Body of pancreas (tissue), 4 donors: ENCODE measurements around the gene SLC6A2. TPM values are rescaled to one million over a fixed set of nuclear protein-coding genes. Genes with fewer than 3 reads are reported as not detected.

Source experiments
- ATAC-seq: fragments of 150-250 bp; one replicate; pipeline ENCODE4 v1.9.1; 2016
- DNase-seq, 4 donors: peaks; one replicate each; pipeline ENCODE4 v3.0.0-alpha.2; 2019
- H3K27ac ChIP-seq, 4 donors: fragments of 200-600 bp; sonication (generic); 1 replicate in 3 of 4; 2 replicates in 1 of 4; pipeline versions ENCODE4 v1.5.1 to v1.6.1; 2016 to 2019; ENCODE audit warnings: mild to moderate bottlenecking in 1 of 4, mixed read lengths in 1 of 4, moderate library complexity in 1 of 4
- H3K27me3 ChIP-seq, 2 donors: fragments of 200-600 bp; sonication (generic); one replicate each; pipeline ENCODE4 v1.6.0; 2016; ENCODE audit warnings: mild to moderate bottlenecking in 1 of 2
- H3K36me3 ChIP-seq, 2 donors: fragments of 200-600 bp; sonication (generic); replicated peaks in 1 of 2; 2 replicates each; pipeline ENCODE4 v1.5.1; 2016; ENCODE audit warnings: low read depth in 2 of 2; ENCODE audit not compliant: insufficient read depth in 1 of 2
- H3K4me1 ChIP-seq: fragments of 200-600 bp; sonication (generic); one replicate; pipeline ENCODE4 v1.6.0; 2016
- H3K4me3 ChIP-seq, 2 donors: fragments of 200-600 bp; sonication (generic); 1 replicate in 1 of 2; 2 replicates in 1 of 2; pipeline ENCODE4 v1.5.1; 2016 to 2019
- H3K9me3 ChIP-seq, 3 donors: fragments of 200-600 bp; sonication (generic); 1 replicate in 2 of 3; 2 replicates in 1 of 3; pipeline ENCODE4 v1.5.1; 2016
- CTCF ChIP-seq, 7 experiments: fragments of 450-650 bp in 4 of 7; fragments of 200-600 bp in 3 of 7; sonication (generic) in 3 of 7; IDR thresholded peaks; one replicate each; pipeline ENCODE4 v1.5.1; 2016 to 2019; ENCODE audit warnings: antibody characterized with exemption in 7 of 7
- POLR2A ChIP-seq, 3 donors: fragments of 450-650 bp; IDR thresholded peaks; one replicate each; pipeline ENCODE4 v1.6.1; 2016; ENCODE audit warnings: antibody characterized with exemption in 3 of 3, mild to moderate bottlenecking in 2 of 3
- WGBS, 2 donors: methylation state at CpG; one replicate each; pipeline ENCODE4 v1.1.5; 2017; 5-methylcytosine and 5-hydroxymethylcytosine counted together
- intact Hi-C: fragments of 100-400 bp; cut with DNase I; formaldehyde crosslinking; loops from one replicate; pipeline ENCODE4 v1.15.1; 2023
- total RNA-seq, 2 donors: library from RNA; depleted of rRNA; stranded (reverse); fragments of >200 nt; gene quantifications; one replicate each; pipeline ENCODE4 v1.1.0, GENCODE V29; 2016

Gene SLC6A2
- total RNA-seq, 2 donors from 2014 or later, result not detected

DNA sequence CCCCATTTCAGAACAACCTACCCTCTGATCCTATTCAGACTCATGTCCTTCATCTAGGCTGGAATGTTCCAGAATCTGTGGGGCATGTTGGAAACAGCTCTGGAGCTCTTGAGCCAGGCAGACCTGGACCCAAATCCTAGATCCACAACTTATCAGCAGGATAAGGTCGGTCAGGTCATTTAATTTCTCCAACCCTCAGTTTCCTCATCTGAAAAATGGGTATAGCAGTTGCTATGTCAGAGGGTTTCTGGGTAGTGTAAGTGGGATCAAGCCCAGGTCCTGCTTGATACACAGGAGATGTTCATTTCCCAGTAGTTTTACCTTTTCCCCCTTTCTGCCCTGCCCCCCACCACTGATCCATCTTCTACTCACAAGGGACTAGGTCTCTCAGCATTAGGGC lies 12.0 kb downstream of the SLC6A2 start:
- H3K9me3 ChIP-seq, result no peaks in the 10 kb centered on the region
- peaks cover 10% of the 10 kb centered on the region for H3K4me1 ChIP-seq
- no peak overlapping the region for H3K4me3 ChIP-seq
- H3K27ac ChIP-seq, result no peak overlapping the region
- no peaks in the 10 kb centered on the region for H3K36me3 ChIP-seq
- no peaks in the 10 kb centered on the region for H3K27me3 ChIP-seq
- TF ChIP-seq POLR2A (IDR thresholded peaks at IDR 0.05) (no peak), CTCF (IDR thresholded peaks at IDR 0.05) (no peak)
- DNase-seq, result no peak
- whole genome bisulfite sequencing, 2 donors, result 44 to 83% methylated on average over 1 of the region's 1 CpG
- intact Hi-C loops, result no loop called here
- ATAC-seq, result no peak

DNA sequence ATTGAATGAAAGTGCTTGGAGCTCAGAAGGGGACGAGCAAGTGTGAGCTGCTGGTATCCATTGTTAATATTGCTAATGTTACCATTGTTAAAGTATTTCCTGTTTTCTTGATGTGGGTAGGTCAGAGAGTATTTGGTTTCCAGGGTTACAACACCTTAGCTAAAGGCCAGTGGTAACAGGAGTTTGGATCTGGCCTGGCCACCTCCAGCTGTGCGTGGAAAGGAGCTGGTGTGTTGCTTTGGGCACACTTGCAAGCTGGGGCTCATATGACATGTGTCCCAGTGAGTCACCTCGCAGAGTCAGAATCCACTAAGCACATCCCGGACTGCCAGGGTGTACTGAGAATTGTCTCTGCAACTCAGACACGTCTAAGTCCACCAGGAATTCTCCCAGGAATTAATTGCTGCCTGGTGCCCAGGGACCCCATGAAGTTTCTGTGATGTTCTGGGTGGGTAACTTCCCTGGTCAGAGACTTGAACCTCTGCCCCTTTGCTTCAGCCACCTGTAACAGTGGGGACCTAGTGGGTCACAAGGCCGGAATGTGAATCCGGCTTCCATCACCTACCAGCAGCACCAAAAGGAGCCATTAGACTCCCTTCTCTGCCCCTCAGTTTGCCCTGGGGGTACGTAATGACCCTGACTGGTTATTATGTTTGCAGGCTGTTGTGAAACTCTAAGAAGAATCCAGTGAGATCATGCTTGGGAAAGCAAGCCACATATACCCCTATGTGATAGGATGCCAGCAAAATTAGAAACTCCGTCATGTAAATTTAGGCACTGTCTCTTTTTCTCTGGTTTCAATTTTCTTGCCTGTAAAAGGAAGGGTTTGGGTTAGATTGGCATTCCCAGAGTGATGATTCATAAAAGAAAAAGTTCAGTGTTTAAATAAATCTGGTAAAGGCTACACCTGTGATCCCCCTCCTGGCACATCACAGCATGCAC lies 12.8 kb downstream of the SLC6A2 start:
- H3K27ac ChIP-seq, result no peak overlapping the region
- WGBS, 2 donors, result 68% methylated on average over 7 to 9 of the region's 9 CpGs

GRCh38 chr16:55671206-55671973 lies 15.6 kb downstream of the SLC6A2 start:
- WGBS, 2 donors, result 84 to 90% methylated on average over 25 to 26 of the region's 26 CpGs
- intact Hi-C loops, result no loop called here
- no peak overlapping the region for H3K27ac ChIP-seq
- no peak for DNase-seq
- ATAC-seq, result no peak
- no peaks in the 10 kb centered on the region for H3K9me3 ChIP-seq
- no peaks in the 10 kb centered on the region for H3K27me3 ChIP-seq
- TF ChIP-seq POLR2A (IDR thresholded peaks at IDR 0.05), result no peak
- TF ChIP-seq CTCF (IDR thresholded peaks at IDR 0.05), result no peak
- H3K36me3 ChIP-seq, result no peaks in the 10 kb centered on the region
- no peak overlapping the region for H3K4me3 ChIP-seq
- no peaks in the 10 kb centered on the region for H3K4me1 ChIP-seq

More for the DNA sequence above, 12.8 kb downstream of the SLC6A2 start:
- DNase-seq (no peak), ATAC-seq (no peak)
- H3K9me3 ChIP-seq, result no peaks in the 10 kb centered on the region
- H3K4me1 ChIP-seq, result peaks cover 10% of the 10 kb centered on the region
- H3K27me3 ChIP-seq, result no peaks in the 10 kb centered on the region
- no peak overlapping the region for H3K4me3 ChIP-seq
- no peaks in the 10 kb centered on the region for H3K36me3 ChIP-seq
- no peak for TF ChIP-seq CTCF (IDR thresholded peaks at IDR 0.05)
- TF ChIP-seq POLR2A (IDR thresholded peaks at IDR 0.05), result no peak
- intact Hi-C loops, result no loop called here

- H3K4me1 ChIP-seq, result no peaks in the 10 kb centered on the region
- no peaks in the 10 kb centered on the region for H3K36me3 ChIP-seq
- WGBS, 2 donors, result 83 to 87% methylated on average over 10 of the region's 10 CpGs
- no peak overlapping the region for H3K27ac ChIP-seq
- H3K27me3 ChIP-seq, result no peaks in the 10 kb centered on the region
- H3K4me3 ChIP-seq, result no peak overlapping the region
- TF ChIP-seq CTCF (IDR thresholded peaks at IDR 0.05), result no peak
- TF ChIP-seq POLR2A (IDR thresholded peaks at IDR 0.05), result no peak
- DNase-seq (no peak), ATAC-seq (no peak)
- no peaks in the 10 kb centered on the region for H3K9me3 ChIP-seq
- intact Hi-C loops, result no loop called here
Observed at GRCh38 chr16:55671974-55672280, 16.1 kb downstream of the SLC6A2 start.
